H9 (cell line): Measurements from ENCODE around the gene COX4I2. TPM values are rescaled to one million over a fixed set of nuclear protein-coding genes. Genes with fewer than 3 reads are reported as not detected.

Experiments used
- DNase-seq: peaks from one replicate; pipeline ENCODE4 v3.0.0-alpha.2; 2017
- H2AFZ ChIP-seq: one replicate; pipeline ENCODE4 v1.6.1; 2013; ENCODE audit warnings: mild to moderate bottlenecking, low read length, control low read depth, moderate library complexity
- H2AK5ac ChIP-seq: 2 replicates; pipeline ENCODE4 v1.6.1; 2013; ENCODE audit warnings: low read length, control low read depth, mixed read lengths; ENCODE audit not compliant: insufficient read length
- H2BK120ac ChIP-seq: one replicate; pipeline ENCODE4 v1.6.1; 2013; ENCODE audit warnings: low read depth, mild to moderate bottlenecking, low read length, control low read depth, inconsistent platforms; ENCODE audit not compliant: poor library complexity, severe bottlenecking
- H2BK12ac ChIP-seq: 2 replicates; pipeline ENCODE4 v1.6.1; 2013; ENCODE audit warnings: low read length, control low read depth, mixed read lengths, low read depth; ENCODE audit not compliant: insufficient read length
- H2BK15ac ChIP-seq: 2 replicates; pipeline ENCODE4 v1.6.1; 2013; ENCODE audit warnings: low read depth, low read length, control low read depth
- H2BK20ac ChIP-seq: one replicate; pipeline ENCODE4 v1.6.1; 2013; ENCODE audit warnings: low read depth, mild to moderate bottlenecking, low read length, control low read depth, inconsistent platforms; ENCODE audit not compliant: poor library complexity, severe bottlenecking
- H2BK5ac ChIP-seq: 2 replicates; pipeline ENCODE4 v1.6.1; 2013; ENCODE audit warnings: low read length, control low read depth, mixed read lengths; ENCODE audit not compliant: insufficient read length
- H3K14ac ChIP-seq: 2 replicates; pipeline ENCODE4 v1.6.1; 2013; ENCODE audit warnings: low read length, control low read depth; ENCODE audit not compliant: insufficient read depth
- H3K18ac ChIP-seq: 2 replicates; pipeline ENCODE4 v1.6.1; 2013; ENCODE audit warnings: low read depth, mild to moderate bottlenecking, mixed read lengths, low read length, control low read depth; ENCODE audit not compliant: insufficient read length
- H3K23ac ChIP-seq: 2 replicates; pipeline ENCODE4 v1.6.1; 2013; ENCODE audit warnings: low read length, control low read depth, mixed read lengths, low read depth; ENCODE audit not compliant: insufficient read length
- H3K23me2 ChIP-seq: 2 replicates; pipeline ENCODE4 v1.6.1; 2013; ENCODE audit warnings: low read depth, mild to moderate bottlenecking, mixed read lengths, low read length, control low read depth; ENCODE audit not compliant: insufficient read length, poor library complexity, severe bottlenecking
- H3K27ac ChIP-seq: 2 replicates; pipeline ENCODE4 v1.5.1; 2013; ENCODE audit warnings: low read length, control low read depth, mixed read lengths, low read depth; ENCODE audit not compliant: insufficient read length
- H3K27me3 ChIP-seq: 2 replicates; pipeline ENCODE4 v1.6.1; 2013; ENCODE audit warnings: low read length, control low read depth, inconsistent platforms; ENCODE audit not compliant: insufficient read depth
- H3K4ac ChIP-seq: 2 replicates; pipeline ENCODE4 v1.6.1; 2013; ENCODE audit warnings: low read depth, mild to moderate bottlenecking, control low read depth, inconsistent platforms, low read length, moderate library complexity
- H3K4me1 ChIP-seq: 2 replicates; pipeline ENCODE4 v1.6.1; 2013; ENCODE audit warnings: low read length, control low read depth, inconsistent platforms; ENCODE audit not compliant: insufficient read depth
- H3K4me2 ChIP-seq: 2 replicates; pipeline ENCODE4 v1.6.1; 2013; ENCODE audit warnings: low read length, control low read depth, mixed read lengths; ENCODE audit not compliant: insufficient read length, insufficient read depth
- H3K56ac ChIP-seq: 2 replicates; pipeline ENCODE4 v1.6.1; 2013; ENCODE audit warnings: low read depth, mild to moderate bottlenecking, mixed read lengths, low read length, control low read depth; ENCODE audit not compliant: insufficient read length
- H3K79me1 ChIP-seq: 2 replicates; pipeline ENCODE4 v1.6.1; 2013; ENCODE audit warnings: low read depth, mild to moderate bottlenecking, moderate library complexity, low read length, control low read depth, inconsistent platforms; ENCODE audit not compliant: insufficient read depth, poor library complexity, severe bottlenecking
- H3K79me2 ChIP-seq: 2 replicates; pipeline ENCODE4 v1.6.1; 2013; ENCODE audit warnings: low read length, control low read depth, inconsistent platforms; ENCODE audit not compliant: insufficient read depth
- H3K9ac ChIP-seq: 2 replicates; pipeline ENCODE4 v1.6.1; 2013; ENCODE audit warnings: low read length, control low read depth, mixed read lengths; ENCODE audit not compliant: insufficient read length; ENCODE audit errors: extremely low read depth
- H3K9me3 ChIP-seq: one replicate; pipeline ENCODE4 v1.6.1; 2013; ENCODE audit warnings: low read depth, low read length, inconsistent platforms; ENCODE audit not compliant: control insufficient read depth
- H3T11ph ChIP-seq: one replicate; pipeline ENCODE4 v1.6.1; 2013; ENCODE audit warnings: mild to moderate bottlenecking, low read length, control low read depth, inconsistent platforms
- H4K20me1 ChIP-seq: one replicate; pipeline ENCODE4 v1.6.1; 2013; ENCODE audit not compliant: control insufficient read depth, insufficient read length, insufficient read depth
- H4K5ac ChIP-seq: 2 replicates; pipeline ENCODE4 v1.6.1; 2013; ENCODE audit warnings: low read depth, mild to moderate bottlenecking, mixed read lengths, low read length, control low read depth; ENCODE audit not compliant: insufficient read length
- H4K8ac ChIP-seq: replicated peaks from 2 replicates; pipeline ENCODE4 v1.6.1; 2013; ENCODE audit warnings: low read length, control low read depth, mixed read lengths, low read depth; ENCODE audit not compliant: insufficient read length
- H4K91ac ChIP-seq: 2 replicates; pipeline ENCODE4 v1.6.1; 2013; ENCODE audit warnings: low read depth, mild to moderate bottlenecking, moderate library complexity, mixed read lengths, low read length, control low read depth; ENCODE audit not compliant: insufficient read length
- H3K27ac Mint-ChIP-seq, 3 experiments: 2 replicates in 2 of 3; 3 replicates in 1 of 3; pipeline ENCODE4 v1.8.0; 2020 to 2021; ENCODE audit warnings: mixed read lengths in 3 of 3, mild to moderate bottlenecking in 1 of 3, moderate library complexity in 1 of 3
- H3K27me3 Mint-ChIP-seq: 2 replicates; pipeline ENCODE4 v1.8.0; 2021; ENCODE audit warnings: low read depth, mild to moderate bottlenecking, moderate library complexity, mixed read lengths
- H3K36me3 Mint-ChIP-seq, 3 experiments: 2 replicates in 2 of 3; 3 replicates in 1 of 3; pipeline ENCODE4 v1.8.0; 2020 to 2021; ENCODE audit warnings: low read depth in 3 of 3, mixed read lengths in 3 of 3; ENCODE audit not compliant: insufficient read depth in 1 of 3
- H3K4me1 Mint-ChIP-seq, 2 experiments: 2 replicates each; pipeline ENCODE4 v1.8.0; 2020; ENCODE audit warnings: mixed read lengths in 2 of 2
- H3K4me3 Mint-ChIP-seq, 2 experiments: 2 replicates in 1 of 2; 3 replicates in 1 of 2; pipeline ENCODE4 v1.8.0; 2020 to 2021; ENCODE audit warnings: mild to moderate bottlenecking in 2 of 2, mixed read lengths in 2 of 2, moderate library complexity in 1 of 2
- H3K9me3 Mint-ChIP-seq, 2 experiments: 2 replicates in 1 of 2; 3 replicates in 1 of 2; pipeline ENCODE4 v1.8.0; 2020; ENCODE audit warnings: mild to moderate bottlenecking in 2 of 2, mixed read lengths in 2 of 2, moderate library complexity in 1 of 2
- WGBS: extraction: QIAGEN DNeasy Blood & Tissue Kit; methylation state at CpG from one replicate; pipeline ENCODE4 v1.1.7; 2013; ENCODE audit warnings: missing lambda C conversion rate, low lambda C conversion rate, mixed read lengths; ENCODE audit not compliant: insufficient read length; ENCODE audit errors: extremely low coverage; 5-methylcytosine and 5-hydroxymethylcytosine counted together
- total RNA-seq: library from RNA; stranded (reverse); gene quantifications from 2 replicates; pipeline ENCODE4 v1.2.1, GENCODE V29; 2021
- TF ChIP-seq, protein P1 (sequence below): fragments of 200-600 bp; sonication (generic); conservative IDR thresholded peaks from 3 replicates; pipeline ENCODE4 v1.8.0; 2021; ENCODE audit warnings: antibody characterized with exemption, mild to moderate bottlenecking

COX4I2 gene
- total RNA-seq, 1 experiment from 2014 or later = not detected

DNA sequence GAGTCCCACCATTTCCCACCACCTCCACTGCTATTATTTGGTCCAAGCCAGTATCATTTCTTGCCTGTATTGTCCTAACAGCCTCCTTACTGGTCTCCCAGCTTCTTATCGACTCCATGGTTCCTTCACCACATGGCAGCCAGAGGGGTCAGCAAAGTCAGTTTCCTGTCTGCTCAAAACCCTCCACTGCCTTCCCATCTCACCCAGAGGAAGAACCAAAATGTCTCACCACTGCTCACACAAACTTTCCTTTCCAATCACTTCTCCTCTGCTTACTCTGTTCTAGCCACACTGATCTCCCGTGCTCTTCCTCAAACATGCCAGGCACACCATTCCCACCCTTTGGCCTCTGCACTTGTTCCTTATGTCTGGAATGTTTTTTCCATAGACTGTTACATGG lies 45.2 kb downstream of the COX4I2 start:
- Histone ChIP-seq H3K23ac (no peak overlapping the region), H3K14ac (no peak overlapping the region), H3K27me3 (no peaks in the 10 kb centered on the region), H3K4ac (no peak overlapping the region), H3K27ac (no peak overlapping the region), H2BK5ac (no peak overlapping the region), H2BK15ac (no peak overlapping the region), H3K56ac (no peak overlapping the region), H3K9ac (no peak overlapping the region), H2BK20ac (no peak overlapping the region), H2BK120ac (no peak overlapping the region), H3K79me1 (peaks cover 2% of the 10 kb centered on the region), H3T11ph (no peak overlapping the region), H3K18ac (no peak overlapping the region), H3K4me2 (no peak overlapping the region), H4K5ac (no peak overlapping the region), H3K23me2 (no peaks in the 10 kb centered on the region), H2AFZ (no peak overlapping the region), H4K91ac (no peak overlapping the region), H3K4me1 (no peaks in the 10 kb centered on the region), H4K20me1 (no peaks in the 10 kb centered on the region), H3K79me2 (no peaks in the 10 kb centered on the region), H2AK5ac (no peak overlapping the region), H4K8ac (no peak overlapping the region), H3K9me3 (no peaks in the 10 kb centered on the region), H2BK12ac (no peak overlapping the region)
- Mint-ChIP-seq H3K4me1 (peaks cover 35 to 42% of the 10 kb centered on the region in 2 experiments), H3K9me3 (no peaks in the 10 kb centered on the region), H3K27ac (peak overlapping the region in 2 of 3 experiments; percentile 4 to 40; a peak in 4 of 7 replicates), H3K27me3 (no peaks in the 10 kb centered on the region), H3K4me3 (no peak overlapping the region), H3K36me3 (peaks cover 0 to 50% (median 26%) of the 10 kb centered on the region in 3 experiments; a peak in 5 of 7 replicates)
- no peak for DNase-seq
- WGBS = no CpG with 5 or more reads among the region's 2 CpGs
- TF ChIP-seq, protein P1, sequence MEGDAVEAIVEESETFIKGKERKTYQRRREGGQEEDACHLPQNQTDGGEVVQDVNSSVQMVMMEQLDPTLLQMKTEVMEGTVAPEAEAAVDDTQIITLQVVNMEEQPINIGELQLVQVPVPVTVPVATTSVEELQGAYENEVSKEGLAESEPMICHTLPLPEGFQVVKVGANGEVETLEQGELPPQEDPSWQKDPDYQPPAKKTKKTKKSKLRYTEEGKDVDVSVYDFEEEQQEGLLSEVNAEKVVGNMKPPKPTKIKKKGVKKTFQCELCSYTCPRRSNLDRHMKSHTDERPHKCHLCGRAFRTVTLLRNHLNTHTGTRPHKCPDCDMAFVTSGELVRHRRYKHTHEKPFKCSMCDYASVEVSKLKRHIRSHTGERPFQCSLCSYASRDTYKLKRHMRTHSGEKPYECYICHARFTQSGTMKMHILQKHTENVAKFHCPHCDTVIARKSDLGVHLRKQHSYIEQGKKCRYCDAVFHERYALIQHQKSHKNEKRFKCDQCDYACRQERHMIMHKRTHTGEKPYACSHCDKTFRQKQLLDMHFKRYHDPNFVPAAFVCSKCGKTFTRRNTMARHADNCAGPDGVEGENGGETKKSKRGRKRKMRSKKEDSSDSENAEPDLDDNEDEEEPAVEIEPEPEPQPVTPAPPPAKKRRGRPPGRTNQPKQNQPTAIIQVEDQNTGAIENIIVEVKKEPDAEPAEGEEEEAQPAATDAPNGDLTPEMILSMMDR = no peak
